Loucy (cell line): ENCODE results near the gene FAM221A.

ENCODE experiments used
- H2AFZ ChIP-seq: fragments of 200-600 bp; sonication (generic); 2 replicates; pipeline ENCODE4 v1.6.0; 2016; ENCODE audit warnings: antibody characterized with exemption, mild to moderate bottlenecking, low read length, moderate library complexity
- H3F3A ChIP-seq: fragments of 200-600 bp; 2 replicates; pipeline ENCODE4 v1.6.0; 2016; ENCODE audit warnings: antibody characterized with exemption, low read depth, mild to moderate bottlenecking
- H3K27me3 ChIP-seq: fragments of 200-600 bp; sonication (generic); 2 replicates; pipeline ENCODE4 v1.6.1; 2014; ENCODE audit warnings: low read length, mild to moderate bottlenecking; ENCODE audit not compliant: insufficient read depth, poor library complexity, severe bottlenecking
- H3K36me3 ChIP-seq: fragments of 200-600 bp; sonication (generic); 2 replicates; pipeline ENCODE4 v1.6.1; 2016; ENCODE audit warnings: low read length; ENCODE audit not compliant: insufficient read depth
- H3K4me1 ChIP-seq: fragments of 200-600 bp; sonication (generic); 2 replicates; pipeline ENCODE4 v1.5.1; 2014; ENCODE audit warnings: low read length, mild to moderate bottlenecking; ENCODE audit not compliant: insufficient read depth, poor library complexity, severe bottlenecking
- H3K4me2 ChIP-seq: fragments of 200-600 bp; sonication (generic); 2 replicates; pipeline ENCODE4 v1.6.0; 2014; ENCODE audit warnings: antibody characterized with exemption, low read length, low read depth, mild to moderate bottlenecking; ENCODE audit not compliant: poor library complexity, severe bottlenecking
- H3K4me3 ChIP-seq: fragments of 200-600 bp; sonication (generic); 2 replicates; pipeline ENCODE4 v1.5.1; 2014; ENCODE audit warnings: low read length, mild to moderate bottlenecking, mixed read lengths; ENCODE audit not compliant: poor library complexity, severe bottlenecking
- H3K79me2 ChIP-seq: fragments of 200-600 bp; sonication (generic); 2 replicates; pipeline ENCODE4 v1.6.1; 2014; ENCODE audit warnings: low read length; ENCODE audit not compliant: insufficient read depth
- H3K9ac ChIP-seq: fragments of 200-600 bp; sonication (generic); 2 replicates; pipeline ENCODE4 v1.6.0; 2014; ENCODE audit warnings: mild to moderate bottlenecking, low read depth, low read length, moderate library complexity; ENCODE audit not compliant: poor library complexity, severe bottlenecking
- H3K9me2 ChIP-seq: fragments of 200-600 bp; sonication (generic); replicated peaks from 2 replicates; pipeline ENCODE4 v1.6.1; 2016; ENCODE audit warnings: low read depth, low read length, mixed read lengths
- H3K9me3 ChIP-seq: fragments of 200-600 bp; sonication (generic); 2 replicates; pipeline ENCODE4 v1.6.1; 2014; ENCODE audit warnings: mild to moderate bottlenecking, antibody characterized with exemption, low read length, low read depth; ENCODE audit not compliant: insufficient read depth
- H4K20me1 ChIP-seq: fragments of 200-600 bp; sonication (generic); 2 replicates; pipeline ENCODE4 v1.6.0; 2014; ENCODE audit warnings: antibody characterized with exemption, low read length, mild to moderate bottlenecking; ENCODE audit not compliant: insufficient read depth, poor library complexity, severe bottlenecking
- EZH2phosphoT487 ChIP-seq: fragments of 200-600 bp; IDR thresholded peaks from 2 replicates; pipeline ENCODE4 v1.6.1; 2018; ENCODE audit warnings: antibody characterized with exemption, mild to moderate bottlenecking, moderate library complexity, borderline replicate concordance
- TF ChIP-seq, protein P1 (sequence below): fragments of 200-600 bp; sonication (generic); conservative IDR thresholded peaks from 2 replicates; pipeline ENCODE4 v1.5.1; 2014; ENCODE audit warnings: mild to moderate bottlenecking, antibody characterized with exemption, low read length

The FAM221A gene

DNA sequence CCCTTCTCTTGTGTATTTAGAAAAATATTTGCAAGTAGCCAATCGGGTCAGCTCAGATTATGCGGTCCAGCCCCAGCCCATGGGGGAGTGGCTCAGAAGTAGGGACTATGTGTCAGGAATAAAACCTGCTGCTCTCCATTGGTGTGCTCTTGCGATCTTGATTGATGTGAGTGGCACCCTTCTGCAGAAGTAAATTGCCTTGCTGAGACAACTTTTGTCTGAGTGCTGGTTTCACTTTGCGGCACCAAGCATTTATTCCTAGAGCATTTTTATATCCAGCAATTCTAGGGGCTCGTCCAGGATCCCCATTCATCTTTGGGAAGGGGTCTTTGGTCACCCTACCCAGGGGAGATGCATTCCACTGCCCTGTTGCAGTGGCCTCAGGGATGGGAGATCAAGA, 26.1 kb upstream of the FAM221A start:
- no peaks in the 10 kb centered on the region for H3K9me2 ChIP-seq

DNA sequence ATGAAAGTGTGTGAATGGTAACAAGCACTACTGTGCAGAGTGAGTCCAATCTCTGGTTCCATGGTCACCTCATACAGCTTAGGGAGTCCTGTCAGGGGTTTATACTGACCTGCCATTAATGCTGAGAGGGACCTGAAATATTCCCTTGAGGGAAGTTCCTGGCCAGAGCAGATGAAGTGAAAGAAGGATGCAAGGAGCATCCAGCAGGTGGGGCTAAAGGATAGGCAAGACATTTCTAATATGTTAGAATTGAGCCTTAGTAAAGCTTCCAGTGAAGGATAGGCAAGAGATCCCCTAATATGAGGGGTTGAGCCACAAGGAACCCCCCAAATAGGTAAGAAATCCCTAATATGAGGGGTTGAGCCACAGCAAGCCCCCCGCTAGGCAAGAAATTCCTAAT, 25.5 kb upstream of the FAM221A start:
- no peak overlapping the region for H3K4me2 ChIP-seq
- no peaks in the 10 kb centered on the region for H3K4me1 ChIP-seq
- H4K20me1 ChIP-seq = no peaks in the 10 kb centered on the region
- H3F3A ChIP-seq = no peaks in the 10 kb centered on the region
- H3K4me3 ChIP-seq = no peak overlapping the region
- H3K36me3 ChIP-seq = no peaks in the 10 kb centered on the region
- no peaks in the 10 kb centered on the region for H3K9me2 ChIP-seq
- no peaks in the 10 kb centered on the region for H3K79me2 ChIP-seq
- no peak overlapping the region for H2AFZ ChIP-seq
- H3K9ac ChIP-seq = no peak overlapping the region
- no peaks in the 10 kb centered on the region for H3K27me3 ChIP-seq
- peaks cover 4% of the 10 kb centered on the region; the same call in 1 of the 2 replicates for H3K9me3 ChIP-seq
- no peak for TF ChIP-seq EZH2phosphoT487
- TF ChIP-seq, protein P1, sequence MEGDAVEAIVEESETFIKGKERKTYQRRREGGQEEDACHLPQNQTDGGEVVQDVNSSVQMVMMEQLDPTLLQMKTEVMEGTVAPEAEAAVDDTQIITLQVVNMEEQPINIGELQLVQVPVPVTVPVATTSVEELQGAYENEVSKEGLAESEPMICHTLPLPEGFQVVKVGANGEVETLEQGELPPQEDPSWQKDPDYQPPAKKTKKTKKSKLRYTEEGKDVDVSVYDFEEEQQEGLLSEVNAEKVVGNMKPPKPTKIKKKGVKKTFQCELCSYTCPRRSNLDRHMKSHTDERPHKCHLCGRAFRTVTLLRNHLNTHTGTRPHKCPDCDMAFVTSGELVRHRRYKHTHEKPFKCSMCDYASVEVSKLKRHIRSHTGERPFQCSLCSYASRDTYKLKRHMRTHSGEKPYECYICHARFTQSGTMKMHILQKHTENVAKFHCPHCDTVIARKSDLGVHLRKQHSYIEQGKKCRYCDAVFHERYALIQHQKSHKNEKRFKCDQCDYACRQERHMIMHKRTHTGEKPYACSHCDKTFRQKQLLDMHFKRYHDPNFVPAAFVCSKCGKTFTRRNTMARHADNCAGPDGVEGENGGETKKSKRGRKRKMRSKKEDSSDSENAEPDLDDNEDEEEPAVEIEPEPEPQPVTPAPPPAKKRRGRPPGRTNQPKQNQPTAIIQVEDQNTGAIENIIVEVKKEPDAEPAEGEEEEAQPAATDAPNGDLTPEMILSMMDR = peak; percentile 86

More for the DNA sequence above, 26.1 kb upstream of the FAM221A start:
- Histone ChIP-seq H3K36me3 (no peaks in the 10 kb centered on the region), H3K9ac (no peak overlapping the region), H3F3A (no peaks in the 10 kb centered on the region), H4K20me1 (no peaks in the 10 kb centered on the region), H3K4me2 (no peak overlapping the region), H3K4me3 (no peak overlapping the region), H2AFZ (no peak overlapping the region), H3K27me3 (no peaks in the 10 kb centered on the region), H3K79me2 (no peaks in the 10 kb centered on the region), H3K4me1 (no peaks in the 10 kb centered on the region), H3K9me3 (peaks cover 4% of the 10 kb centered on the region; the same call in 1 of the 2 replicates)
- TF ChIP-seq, protein P1 = no peak
- no peak for TF ChIP-seq EZH2phosphoT487

DNA sequence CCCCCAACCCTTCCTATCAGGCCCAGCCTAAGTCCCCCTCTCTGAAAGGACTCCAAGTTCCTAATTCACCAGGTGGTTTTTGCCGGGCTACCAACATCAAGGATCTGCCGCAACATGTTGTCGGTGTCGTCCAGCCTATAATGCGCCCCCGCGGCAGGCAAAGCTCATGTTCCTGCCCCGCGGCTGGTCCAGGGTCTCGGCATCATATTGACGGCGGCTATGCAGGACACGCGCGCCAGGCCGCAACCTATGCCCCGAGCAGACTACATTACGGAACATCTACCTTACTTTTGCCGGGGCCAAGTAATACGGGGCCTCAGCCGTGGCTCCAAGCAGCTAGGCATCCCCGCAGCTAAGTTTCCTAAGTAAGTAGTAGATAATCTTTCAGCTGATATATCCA, 24.6 kb upstream of the FAM221A start:
- no peak overlapping the region for H3K9ac ChIP-seq
- no peaks in the 10 kb centered on the region for H3K9me2 ChIP-seq
- no peak overlapping the region for H3K4me2 ChIP-seq
- no peaks in the 10 kb centered on the region for H3K36me3 ChIP-seq
- H3K9me3 ChIP-seq = peaks cover 4% of the 10 kb centered on the region; the same call in 1 of the 2 replicates
- H3K4me1 ChIP-seq = no peaks in the 10 kb centered on the region
- no peaks in the 10 kb centered on the region for H4K20me1 ChIP-seq
- no peaks in the 10 kb centered on the region for H3K79me2 ChIP-seq
- TF ChIP-seq, protein P1 = no peak
- TF ChIP-seq EZH2phosphoT487 = no peak
- H3K4me3 ChIP-seq = no peak overlapping the region
- H3F3A ChIP-seq = no peaks in the 10 kb centered on the region
- no peaks in the 10 kb centered on the region for H3K27me3 ChIP-seq
- no peak overlapping the region for H2AFZ ChIP-seq
